Mesothelial cell of epicardium (in vitro differentiated cells): ENCODE data around the gene TBC1D2B. TPM values are rescaled to one million over a fixed set of nuclear protein-coding genes. Genes with fewer than 3 reads are reported as not detected.

Experiments used
- DNase-seq, 2 experiments: peaks; one replicate each; pipeline ENCODE4 v3.0.0; 2021; ENCODE audit warnings: low spot score in 2 of 2; ENCODE audit not compliant: unreplicated experiment in 2 of 2
- H3K27ac Mint-ChIP-seq: 2 replicates; pipeline ENCODE4 v1.8.0; 2021; ENCODE audit warnings: mixed read lengths
- H3K27me3 Mint-ChIP-seq: 2 replicates; pipeline ENCODE4 v1.8.0; 2021; ENCODE audit warnings: low read depth, mixed read lengths
- H3K36me3 Mint-ChIP-seq: 2 replicates; pipeline ENCODE4 v1.8.0; 2021; ENCODE audit warnings: mixed read lengths
- H3K4me1 Mint-ChIP-seq: 2 replicates; pipeline ENCODE4 v1.8.0; 2021; ENCODE audit warnings: mixed read lengths
- H3K4me3 Mint-ChIP-seq: 2 replicates; pipeline ENCODE4 v1.8.0; 2021; ENCODE audit warnings: mild to moderate bottlenecking, moderate library complexity, mixed read lengths
- H3K9me3 Mint-ChIP-seq: 2 replicates; pipeline ENCODE4 v1.8.0; 2021; ENCODE audit warnings: mixed read lengths
- total RNA-seq: library from RNA; stranded (reverse); gene quantifications from 3 replicates; pipeline ENCODE4 v1.2.1, GENCODE V29; 2021
- TF ChIP-seq, protein P1 (sequence below): fragments of 200-600 bp; sonication (generic); IDR thresholded peaks from one replicate; pipeline ENCODE4 v1.5.0; 2021; ENCODE audit warnings: antibody characterized with exemption; ENCODE audit not compliant: unreplicated experiment

The TBC1D2B gene
- total RNA-seq, 1 donor from 2014 or later, result 39.8 TPM

DNA sequence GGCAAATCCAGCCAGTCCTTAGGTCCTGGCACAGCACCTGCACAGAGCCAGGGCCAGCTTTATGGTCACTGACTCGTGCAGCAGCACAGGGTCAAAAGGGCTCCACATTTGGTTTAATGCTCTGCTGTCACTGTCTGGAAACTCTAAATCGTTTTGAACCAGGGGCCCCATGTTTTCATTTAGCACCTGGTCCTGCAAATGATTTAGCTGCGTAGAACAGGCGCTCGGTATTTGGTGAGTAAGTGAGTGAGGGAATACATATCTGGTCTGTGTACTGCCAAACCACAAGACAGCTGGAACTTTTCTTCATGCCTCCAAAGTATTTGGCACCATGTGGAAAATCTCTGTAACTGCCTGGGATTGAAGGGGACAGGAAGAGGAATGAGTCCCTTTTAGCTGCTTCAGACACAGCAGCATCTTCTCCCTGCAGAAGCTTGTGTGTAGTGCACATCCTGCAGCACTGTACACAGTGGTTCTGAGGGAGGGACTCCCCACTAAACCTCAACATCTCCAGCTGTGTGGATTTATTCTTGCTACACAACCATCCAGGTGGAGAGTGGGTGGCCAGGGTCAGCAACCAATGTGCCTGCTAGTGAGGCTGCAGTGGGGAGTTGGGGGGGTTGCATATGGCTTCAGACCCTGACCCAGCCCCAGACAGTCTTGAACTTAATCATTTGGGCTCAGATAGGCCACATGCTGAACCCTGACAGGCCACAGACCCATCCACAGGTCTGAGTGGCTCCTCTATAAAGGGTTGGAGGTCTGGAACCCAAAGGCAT lies 15.9 kb upstream of the TBC1D2B start:
- Mint-ChIP-seq H3K9me3 (no peaks in the 10 kb centered on the region), H3K4me3 (no peak overlapping the region), H3K27ac (peak overlapping the region; percentile 47), H3K27me3 (no peaks in the 10 kb centered on the region), H3K36me3 (no peaks in the 10 kb centered on the region), H3K4me1 (peaks cover 10% of the 10 kb centered on the region)
- DNase-seq, result no peak
- TF ChIP-seq, protein P1, sequence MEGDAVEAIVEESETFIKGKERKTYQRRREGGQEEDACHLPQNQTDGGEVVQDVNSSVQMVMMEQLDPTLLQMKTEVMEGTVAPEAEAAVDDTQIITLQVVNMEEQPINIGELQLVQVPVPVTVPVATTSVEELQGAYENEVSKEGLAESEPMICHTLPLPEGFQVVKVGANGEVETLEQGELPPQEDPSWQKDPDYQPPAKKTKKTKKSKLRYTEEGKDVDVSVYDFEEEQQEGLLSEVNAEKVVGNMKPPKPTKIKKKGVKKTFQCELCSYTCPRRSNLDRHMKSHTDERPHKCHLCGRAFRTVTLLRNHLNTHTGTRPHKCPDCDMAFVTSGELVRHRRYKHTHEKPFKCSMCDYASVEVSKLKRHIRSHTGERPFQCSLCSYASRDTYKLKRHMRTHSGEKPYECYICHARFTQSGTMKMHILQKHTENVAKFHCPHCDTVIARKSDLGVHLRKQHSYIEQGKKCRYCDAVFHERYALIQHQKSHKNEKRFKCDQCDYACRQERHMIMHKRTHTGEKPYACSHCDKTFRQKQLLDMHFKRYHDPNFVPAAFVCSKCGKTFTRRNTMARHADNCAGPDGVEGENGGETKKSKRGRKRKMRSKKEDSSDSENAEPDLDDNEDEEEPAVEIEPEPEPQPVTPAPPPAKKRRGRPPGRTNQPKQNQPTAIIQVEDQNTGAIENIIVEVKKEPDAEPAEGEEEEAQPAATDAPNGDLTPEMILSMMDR, result no peak

DNA sequence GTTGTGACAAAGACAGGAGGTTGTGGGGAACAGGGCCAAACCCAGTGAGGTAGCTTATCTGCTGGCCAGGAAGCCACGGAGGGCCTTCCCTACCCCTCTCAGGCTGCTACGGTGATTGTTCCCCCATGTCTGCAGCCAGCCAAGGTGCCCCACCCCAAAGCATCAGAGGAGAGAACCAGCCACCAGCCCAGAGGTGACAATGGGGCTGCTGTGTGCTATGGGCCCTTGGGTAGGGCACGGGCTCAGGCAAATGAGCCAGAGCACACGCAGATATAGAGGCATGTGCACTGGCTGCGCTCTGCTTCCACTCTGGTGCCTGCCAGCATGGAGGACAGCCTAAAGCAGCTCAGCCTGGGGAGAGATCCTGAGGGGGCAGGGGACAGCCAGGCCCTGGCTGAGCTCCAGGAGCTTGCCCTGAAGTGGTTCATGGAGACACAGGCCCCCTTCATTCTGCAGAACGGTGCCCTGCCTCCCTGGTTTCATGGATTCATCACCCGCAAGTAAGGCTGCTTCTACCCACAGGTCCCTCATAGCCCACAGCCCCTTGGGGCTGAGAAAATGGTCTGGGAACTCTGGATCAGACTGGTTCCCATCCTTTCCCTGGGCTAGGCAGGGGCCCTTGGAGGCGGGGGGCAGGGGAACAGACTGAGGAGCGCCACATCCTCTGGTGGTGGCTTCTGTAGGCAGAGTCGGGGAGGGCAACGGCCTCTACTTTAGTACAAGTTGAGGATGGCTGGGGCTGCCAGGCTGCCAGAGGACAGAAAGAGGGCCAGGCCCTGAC lies 14.9 kb upstream of the TBC1D2B start, which contains the start of gene SH2D7:
TSS of gene SH2D7 (plus strand) at position 301 of the 781 bp plus-strand sequence. CDS start at position 325, 24 bp downstream.
- TF ChIP-seq, protein P1, result no peak
- Mint-ChIP-seq H3K27ac (peak within 1 kb of the TSS; percentile 47), H3K36me3 (no peaks in the 10 kb centered on the region), H3K9me3 (no peaks in the 10 kb centered on the region), H3K4me3 (no peak within 1 kb of the TSS), H3K27me3 (no peaks in the 10 kb centered on the region), H3K4me1 (peaks cover 10% of the 10 kb centered on the region)
- no peak for DNase-seq

DNA sequence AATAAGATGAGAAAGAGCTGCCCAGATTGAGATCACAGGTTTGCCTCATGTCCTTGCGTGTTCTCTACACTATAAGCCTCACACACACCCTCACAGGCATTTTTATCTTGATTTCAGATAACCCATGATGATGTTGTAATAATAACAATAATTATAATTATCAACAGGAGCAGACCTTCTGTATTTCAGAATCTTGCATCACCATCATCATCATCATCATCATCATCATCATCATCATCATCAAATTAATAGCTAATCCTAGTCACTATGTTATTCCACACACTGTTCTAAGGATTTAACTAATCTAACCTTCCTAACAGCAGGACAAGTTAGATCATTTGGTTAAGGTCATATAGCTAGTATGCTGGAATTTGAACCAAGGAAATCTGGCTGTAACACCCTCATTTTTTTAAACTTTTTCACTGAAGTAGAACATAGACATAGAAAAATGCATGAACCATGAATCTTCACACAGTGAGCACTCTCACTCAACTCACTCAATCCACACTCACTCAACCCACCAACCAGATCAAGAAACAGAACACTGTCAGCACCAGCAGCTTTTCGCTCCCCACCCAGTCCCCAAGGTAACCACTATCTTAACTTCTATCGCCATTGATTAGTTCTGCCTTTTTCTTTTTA lies 13.0 kb upstream of the TBC1D2B start:
- Mint-ChIP-seq H3K27ac (no peak overlapping the region), H3K4me3 (no peak overlapping the region), H3K4me1 (peaks cover 10% of the 10 kb centered on the region), H3K36me3 (no peaks in the 10 kb centered on the region), H3K9me3 (no peaks in the 10 kb centered on the region), H3K27me3 (no peaks in the 10 kb centered on the region)
- TF ChIP-seq, protein P1, result no peak
- no peak for DNase-seq

DNA sequence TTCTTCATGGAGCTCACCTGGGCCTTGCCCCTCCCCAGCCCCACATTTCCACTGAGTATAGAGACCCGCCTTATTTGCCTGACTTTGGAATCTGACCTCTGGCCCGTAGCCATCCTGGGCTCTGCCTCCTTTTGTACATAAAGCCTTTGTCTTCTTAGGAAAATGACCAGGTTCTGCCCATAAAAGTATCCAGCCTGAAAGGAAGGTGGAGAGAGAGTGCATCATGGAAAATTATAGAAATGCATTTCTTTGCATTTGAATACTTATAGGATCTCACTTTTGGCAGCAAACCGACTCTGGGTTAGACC lies 11.2 kb upstream of the TBC1D2B start:
- Mint-ChIP-seq H3K27ac (no peak overlapping the region), H3K27me3 (no peaks in the 10 kb centered on the region), H3K4me1 (peaks cover 13% of the 10 kb centered on the region), H3K36me3 (no peaks in the 10 kb centered on the region), H3K9me3 (no peaks in the 10 kb centered on the region), H3K4me3 (no peak overlapping the region)
- no peak for DNase-seq
- TF ChIP-seq, protein P1, result no peak

DNA sequence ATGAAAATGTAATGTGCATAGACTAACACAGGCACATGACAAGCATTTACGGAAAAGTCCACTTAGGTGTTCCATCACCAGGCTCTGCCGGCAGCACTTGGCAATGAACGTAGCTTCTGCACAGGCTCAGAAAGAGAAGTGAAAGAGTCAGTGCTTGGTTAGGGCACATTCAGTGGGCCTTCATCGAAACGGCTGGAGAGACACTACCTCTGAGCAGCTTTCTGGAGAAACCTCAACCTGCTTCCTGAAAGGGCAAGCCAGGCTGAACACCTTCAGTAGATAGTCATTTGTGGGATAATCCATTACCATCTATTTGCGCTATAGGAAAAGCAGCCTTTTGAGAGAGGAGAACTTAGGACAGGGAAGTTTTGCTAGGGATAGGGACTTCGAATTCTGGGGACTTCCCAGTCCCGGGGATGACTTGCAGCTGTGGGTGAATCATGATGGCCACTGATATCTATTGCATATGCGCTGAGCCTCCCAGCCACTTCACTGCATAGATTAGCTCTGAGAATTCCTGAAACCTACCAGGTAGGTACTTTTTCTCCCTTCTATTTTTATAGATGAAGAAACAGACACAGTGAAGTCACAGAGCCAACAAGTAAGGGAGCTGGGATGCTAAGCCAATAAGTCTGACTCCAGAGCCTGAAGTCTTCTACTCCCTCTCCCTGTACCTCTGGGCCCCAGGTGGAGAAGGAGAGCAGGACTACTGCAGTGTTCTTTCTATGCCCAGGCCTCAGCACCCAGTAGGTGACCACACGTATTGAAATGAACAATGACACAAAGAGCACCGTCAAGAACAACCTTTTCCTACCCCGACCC lies 10.7 kb upstream of the TBC1D2B start:
- TF ChIP-seq, protein P1, result no peak
- Mint-ChIP-seq H3K4me1 (peaks cover 8% of the 10 kb centered on the region), H3K9me3 (no peaks in the 10 kb centered on the region), H3K27ac (no peak overlapping the region), H3K36me3 (no peaks in the 10 kb centered on the region), H3K27me3 (no peaks in the 10 kb centered on the region), H3K4me3 (no peak overlapping the region)
- no peak for DNase-seq
